NCI-H748 (cell line): ENCODE results near the gene SAV1.

ENCODE experiments used
- DNase-seq: peaks from one replicate; lab custom pipeline; 2025; ENCODE audit not compliant: unreplicated experiment; lab: John Stamatoyannopoulos, UW

SAV1 gene

GRCh38 chr14:50610465-50610864 is 57.6 kb downstream of the SAV1 start:
- DNase-seq = no peak

GRCh38 chr14:50608302-50608851 is 59.7 kb downstream of the SAV1 start:
- DNase-seq = no peak

GRCh38 chr14:50607761-50608160 is 60.3 kb downstream of the SAV1 start:
- no peak for DNase-seq

- no peak for DNase-seq
Measured at GRCh38 chr14:50607181-50607580, 60.9 kb downstream of the SAV1 start.

GRCh38 chr14:50606468-50606867 is 61.6 kb downstream of the SAV1 start:
- no peak for DNase-seq

- no peak for DNase-seq
Measured at GRCh38 chr14:50605766-50606165, 62.3 kb downstream of the SAV1 start.

- DNase-seq = no peak
Measured at GRCh38 chr14:50603565-50603964, 64.5 kb downstream of the SAV1 start.

- DNase-seq = no peak
Measured at GRCh38 chr14:50602035-50602434, 66.1 kb downstream of the SAV1 start.

- no peak for DNase-seq
Measured at GRCh38 chr14:50601394-50601793, 66.7 kb downstream of the SAV1 start.

GRCh38 chr14:50600849-50601248 is 67.3 kb downstream of the SAV1 start:
- no peak for DNase-seq

GRCh38 chr14:50599700-50600444 is 68.2 kb downstream of the SAV1 start:
- DNase-seq = peak; percentile 33

GRCh38 chr14:50598765-50599164 is 69.3 kb downstream of the SAV1 start:
- no peak for DNase-seq

- no peak for DNase-seq
Measured at GRCh38 chr14:50594577-50595316, 73.4 kb downstream of the SAV1 start.

- no peak for DNase-seq
Measured at GRCh38 chr14:50590464-50590863, 77.6 kb downstream of the SAV1 start.
